GM12891 (cell line): ENCODE data around the gene TRABD2B.

ENCODE experiments used
- PAX5 ChIP-seq: IDR thresholded peaks from 2 replicates; pipeline ENCODE4 v1.6.1; 2011; ENCODE audit warnings: low read length, moderate library complexity, mild to moderate bottlenecking; ENCODE audit not compliant: insufficient read depth, severe bottlenecking
- POLR2A ChIP-seq: IDR thresholded peaks from 2 replicates; pipeline ENCODE4 v1.6.1; 2011; ENCODE audit warnings: low read depth, low read length, control low read depth
- POLR2AphosphoS5 ChIP-seq: IDR thresholded peaks from 2 replicates; pipeline ENCODE4 v1.6.1; 2011; ENCODE audit warnings: low read depth, low read length, control low read depth
- TAF1 ChIP-seq: IDR thresholded peaks from 2 replicates; pipeline ENCODE4 v1.6.1; 2011; ENCODE audit warnings: low read depth, low read length, control low read depth

DNA sequence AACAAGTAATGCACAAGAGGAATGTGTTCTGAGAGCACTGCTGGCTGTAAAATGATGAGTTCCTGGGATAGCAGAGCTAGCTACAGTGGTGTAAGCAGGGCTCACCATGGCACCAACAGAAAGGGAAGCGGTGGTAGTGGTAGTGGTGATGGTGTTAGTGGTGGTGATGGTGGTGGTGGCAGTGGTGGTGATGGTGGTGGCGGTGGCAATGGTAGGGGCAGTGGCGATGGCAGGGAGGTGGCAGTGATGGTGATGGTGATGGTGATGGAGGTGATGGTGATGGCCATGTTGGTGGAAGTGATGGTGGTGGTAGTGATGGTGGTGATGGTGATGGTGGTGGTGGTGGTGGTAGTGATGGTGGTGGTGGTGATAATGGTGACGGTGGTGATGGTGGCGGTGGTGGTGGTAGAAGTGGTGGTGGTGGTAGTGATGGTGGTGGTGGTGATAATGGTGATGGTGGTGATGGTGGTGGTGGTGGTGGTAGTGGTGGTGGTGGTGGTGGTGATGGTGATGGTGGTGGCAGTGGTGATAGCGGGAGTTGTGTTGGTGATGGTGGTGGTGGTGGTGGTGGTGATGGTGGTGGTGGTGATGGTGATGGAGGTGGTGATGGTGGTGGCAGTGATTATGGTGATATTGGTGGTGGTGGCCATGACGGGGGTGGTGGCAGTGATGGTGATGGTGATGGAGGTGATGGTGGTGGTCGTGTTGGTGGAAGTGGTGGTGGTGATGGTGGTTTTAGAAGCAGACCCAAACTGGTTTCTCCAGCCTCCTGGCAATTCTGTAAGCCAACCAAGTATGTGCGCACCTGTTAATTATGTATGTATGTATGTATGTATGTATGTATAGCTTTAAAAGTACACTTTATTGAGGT lies 254.1 kb downstream of the TRABD2B start:
- TF ChIP-seq POLR2A: no peak
- TF ChIP-seq TAF1: no peak
- TF ChIP-seq POLR2AphosphoS5: no peak
- no peak for TF ChIP-seq PAX5
